Smooth muscle cell of the brain vasculature (primary cell): ENCODE measurements around the gene PLEKHM3.
"Not testable (repeated sequence)": the region's sequence is repeated elsewhere in the genome, so short reads cannot be mapped to it uniquely, and the experiment has no call there.

Experiments
- DNase-seq: peaks from one replicate; pipeline ENCODE4 v3.0.0-alpha.2; 2012; ENCODE audit warnings: low read depth, low spot score

PLEKHM3 gene

GRCh38 chr2:208036357-208036756 is 11.0 kb upstream of the PLEKHM3 start:
- DNase-seq = no peak

GRCh38 chr2:208034503-208035140 is 9.3 kb upstream of the PLEKHM3 start:
- no peak for DNase-seq

- DNase-seq = no peak
These were observed 8.6 kb upstream of the PLEKHM3 start for GRCh38 chr2:208033701-208034502.

GRCh38 chr2:208031608-208032019 is 6.3 kb upstream of the PLEKHM3 start:
- no peak for DNase-seq

- DNase-seq = no peak
These were observed 472 bp upstream of the PLEKHM3 start for GRCh38 chr2:208025814-208026184.

GRCh38 chr2:208024091-208024490 is 1.2 kb downstream of the PLEKHM3 start:
- no peak for DNase-seq

GRCh38 chr2:208020253-208020652 is 5.1 kb downstream of the PLEKHM3 start:
- no peak for DNase-seq

GRCh38 chr2:208018124-208018712 is 7.1 kb downstream of the PLEKHM3 start:
- DNase-seq = not testable (repeated sequence)

- DNase-seq = no peak
These were observed 7.6 kb downstream of the PLEKHM3 start for GRCh38 chr2:208017721-208018120.

GRCh38 chr2:208015475-208015874 is 9.9 kb downstream of the PLEKHM3 start:
- DNase-seq = no peak

GRCh38 chr2:208013285-208014178 is 11.8 kb downstream of the PLEKHM3 start:
- DNase-seq = no peak

GRCh38 chr2:208012449-208012848 is 12.9 kb downstream of the PLEKHM3 start:
- DNase-seq = no peak

GRCh38 chr2:208010506-208010905 is 14.8 kb downstream of the PLEKHM3 start:
- no peak for DNase-seq

- DNase-seq = no peak
These were observed 18.5 kb downstream of the PLEKHM3 start for GRCh38 chr2:208006833-208007232.

GRCh38 chr2:208006337-208006736 is 19.0 kb downstream of the PLEKHM3 start:
- DNase-seq = no peak

GRCh38 chr2:208001924-208002323 is 23.4 kb downstream of the PLEKHM3 start:
- DNase-seq = no peak

- no peak for DNase-seq
These were observed 24.5 kb downstream of the PLEKHM3 start for GRCh38 chr2:208000701-208001395.

GRCh38 chr2:207996848-207997247 is 28.5 kb downstream of the PLEKHM3 start:
- no peak for DNase-seq

GRCh38 chr2:207995887-207996286 is 29.4 kb downstream of the PLEKHM3 start:
- no peak for DNase-seq

GRCh38 chr2:207993151-207993763 is 32.1 kb downstream of the PLEKHM3 start:
- DNase-seq = no peak

- DNase-seq = no peak
These were observed 33.4 kb downstream of the PLEKHM3 start for GRCh38 chr2:207991944-207992343.
